Measurements from ENCODE around the gene ELFN1. TPM values are rescaled to one million over a fixed set of nuclear protein-coding genes. Genes with fewer than 3 reads are reported as not detected.
A peak's percentile ranks its signal among the peaks of the same experiment; 100 is the strongest.

The ELFN1 gene
- total and polyA plus RNA-seq, 8 donors: 0.19 to 4.3 (median 0.53) TPM; not detected in 1

- peak in 1 of 2 donors; percentile 33 for DNase-seq
- TF ChIP-seq POLR2A (IDR thresholded peaks at IDR 0.05) (no peak), EP300 (IDR thresholded peaks at IDR 0.05) (no peak), POLR2AphosphoS5 (IDR thresholded peaks at IDR 0.05) (no peak)
- TF ChIP-seq, protein P1, sequence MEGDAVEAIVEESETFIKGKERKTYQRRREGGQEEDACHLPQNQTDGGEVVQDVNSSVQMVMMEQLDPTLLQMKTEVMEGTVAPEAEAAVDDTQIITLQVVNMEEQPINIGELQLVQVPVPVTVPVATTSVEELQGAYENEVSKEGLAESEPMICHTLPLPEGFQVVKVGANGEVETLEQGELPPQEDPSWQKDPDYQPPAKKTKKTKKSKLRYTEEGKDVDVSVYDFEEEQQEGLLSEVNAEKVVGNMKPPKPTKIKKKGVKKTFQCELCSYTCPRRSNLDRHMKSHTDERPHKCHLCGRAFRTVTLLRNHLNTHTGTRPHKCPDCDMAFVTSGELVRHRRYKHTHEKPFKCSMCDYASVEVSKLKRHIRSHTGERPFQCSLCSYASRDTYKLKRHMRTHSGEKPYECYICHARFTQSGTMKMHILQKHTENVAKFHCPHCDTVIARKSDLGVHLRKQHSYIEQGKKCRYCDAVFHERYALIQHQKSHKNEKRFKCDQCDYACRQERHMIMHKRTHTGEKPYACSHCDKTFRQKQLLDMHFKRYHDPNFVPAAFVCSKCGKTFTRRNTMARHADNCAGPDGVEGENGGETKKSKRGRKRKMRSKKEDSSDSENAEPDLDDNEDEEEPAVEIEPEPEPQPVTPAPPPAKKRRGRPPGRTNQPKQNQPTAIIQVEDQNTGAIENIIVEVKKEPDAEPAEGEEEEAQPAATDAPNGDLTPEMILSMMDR (IDR thresholded peaks at IDR 0.05): no peak
- 70 to 84% (median 72%) methylated on average over 7 to 14 of the region's 14 CpGs for WGBS, 5 donors
Observed at GRCh38 chr7:1721047-1721690, 51.1 kb downstream of the ELFN1 start.

DNA sequence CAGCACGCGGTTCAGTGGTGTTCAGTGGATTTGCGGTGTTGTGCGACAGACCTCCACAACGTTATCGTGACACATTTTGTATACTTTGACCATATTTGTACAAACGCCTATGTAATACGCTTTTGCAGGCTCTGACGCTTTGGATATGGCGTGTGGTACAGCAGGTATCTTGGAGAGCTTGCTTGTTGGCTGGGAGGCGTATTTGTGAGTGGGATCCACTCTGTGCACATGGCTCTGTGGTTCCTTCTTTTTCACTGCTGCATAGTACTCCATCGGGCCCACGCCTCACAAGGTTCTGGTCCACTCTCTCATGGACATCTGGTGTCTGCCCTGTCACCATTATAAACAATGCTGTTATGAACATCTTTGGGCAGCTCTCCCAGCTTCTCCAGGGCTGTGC, 53.2 kb downstream of the ELFN1 start:
- no peak for TF ChIP-seq POLR2A (IDR thresholded peaks at IDR 0.05)
- no peak for TF ChIP-seq EP300 (IDR thresholded peaks at IDR 0.05)
- TF ChIP-seq, protein P1 (IDR thresholded peaks at IDR 0.05): no peak
- TF ChIP-seq POLR2AphosphoS5 (IDR thresholded peaks at IDR 0.05): no peak
- peaks cover 0 to 10% (median 3%) of the 10 kb centered on the region in 4 donors for H3K4me1 ChIP-seq
- H3K36me3 ChIP-seq: no peaks in the 10 kb centered on the region
- DNase-seq: no peak
- no peak overlapping the region for H3K4me3 ChIP-seq
- H3K27me3 ChIP-seq: peaks cover 0 to 30% (median 16%) of the 10 kb centered on the region in 3 donors
- intact Hi-C loops (cut with DNase I; ENCODE audit: low total_unique reads): no loop called here
- no peaks in the 10 kb centered on the region for H3K9me3 ChIP-seq
- 92 to 97% (median 96%) methylated on average over 13 of the region's 13 CpGs for WGBS, 5 donors
- H3K27ac ChIP-seq: no peak overlapping the region

More at GRCh38 chr7:1721047-1721690, 51.1 kb downstream of the ELFN1 start:
- Histone ChIP-seq H3K36me3 (no peaks in the 10 kb centered on the region), H3K9me3 (no peaks in the 10 kb centered on the region), H3K27me3 (peaks cover 0 to 31% (median 11%) of the 10 kb centered on the region in 3 donors), H3K4me3 (no peak overlapping the region), H3K27ac (no peak overlapping the region), H3K4me1 (peaks cover 0 to 10% (median 3%) of the 10 kb centered on the region in 4 donors)
- intact Hi-C loops (cut with DNase I; ENCODE audit: low total_unique reads): no loop called here

- H3K27me3 ChIP-seq: peaks cover 0 to 30% (median 16%) of the 10 kb centered on the region in 3 donors
- no peak overlapping the region for H3K27ac ChIP-seq
- 73 to 89% (median 80%) methylated on average over 18 to 21 of the region's 21 CpGs for WGBS, 5 donors
- TF ChIP-seq POLR2A (IDR thresholded peaks at IDR 0.05) (no peak), EP300 (IDR thresholded peaks at IDR 0.05) (no peak), POLR2AphosphoS5 (IDR thresholded peaks at IDR 0.05) (no peak)
- TF ChIP-seq, protein P1 (IDR thresholded peaks at IDR 0.05): no peak
- intact Hi-C loops (cut with DNase I; ENCODE audit: low total_unique reads): no loop called here
- H3K4me1 ChIP-seq: peaks cover 0 to 10% (median 3%) of the 10 kb centered on the region in 4 donors
- DNase-seq: no peak
- no peaks in the 10 kb centered on the region for H3K36me3 ChIP-seq
- H3K4me3 ChIP-seq: no peak overlapping the region
- H3K9me3 ChIP-seq: peaks cover 6 to 10% (median 7%) of the 10 kb centered on the region in 4 donors
Observed at GRCh38 chr7:1724118-1724910, 54.2 kb downstream of the ELFN1 start.

DNA sequence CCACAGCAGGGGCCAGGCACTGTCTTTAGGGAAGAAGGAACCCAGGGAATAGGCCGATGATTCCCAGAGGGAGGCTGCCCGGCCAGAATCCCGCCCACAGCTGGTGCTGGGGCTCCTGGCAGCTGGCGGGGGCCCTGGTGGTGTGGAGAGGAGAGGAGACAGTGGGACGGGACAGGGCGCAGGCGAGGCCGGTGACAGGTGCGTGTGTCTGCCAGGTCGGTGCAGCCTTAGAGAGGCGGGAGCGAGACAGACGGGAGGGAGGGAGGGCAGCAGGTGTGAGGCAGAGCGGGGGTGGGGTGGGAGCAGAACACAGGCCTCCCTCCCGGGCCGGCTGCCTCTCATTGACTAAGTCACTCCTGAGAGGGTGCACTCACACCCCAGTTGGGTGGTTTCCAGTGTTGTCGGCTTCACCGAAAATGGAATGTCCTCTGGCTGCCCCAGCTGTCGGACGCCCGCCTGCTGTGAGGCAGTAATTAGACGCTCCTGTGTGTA, 55.2 kb downstream of the ELFN1 start:
- DNase-seq: peak; percentile 45 to 86
- H3K4me3 ChIP-seq: no peak overlapping the region
- H3K27ac ChIP-seq: no peak overlapping the region
- TF ChIP-seq POLR2AphosphoS5 (IDR thresholded peaks at IDR 0.05): no peak
- TF ChIP-seq EP300 (IDR thresholded peaks at IDR 0.05): no peak
- TF ChIP-seq POLR2A (IDR thresholded peaks at IDR 0.05): no peak
- TF ChIP-seq, protein P1 (IDR thresholded peaks at IDR 0.05): no peak
- H3K9me3 ChIP-seq: peaks cover 9 to 19% (median 16%) of the 10 kb centered on the region in 4 donors
- intact Hi-C loops (cut with DNase I; ENCODE audit: low total_unique reads): no loop called here
- peaks cover 0 to 30% (median 16%) of the 10 kb centered on the region in 3 donors for H3K27me3 ChIP-seq
- H3K36me3 ChIP-seq: no peaks in the 10 kb centered on the region
- H3K4me1 ChIP-seq: peaks cover 0 to 10% (median 3%) of the 10 kb centered on the region in 4 donors
- 12 to 40% (median 28%) methylated on average over 20 to 22 of the region's 22 CpGs for WGBS, 5 donors
